Left ventricle myocardium superior (tissue), 1 donor: ENCODE results near the gene ADGRB2. TPM values are rescaled to one million over a fixed set of nuclear protein-coding genes. Genes with fewer than 3 reads are reported as not detected.

ENCODE experiments used
- ATAC-seq: fragments of 200-7000 bp; cut with Tn5 transposase; one replicate; pipeline ENCODE4 v1.9.1; 2020; ENCODE audit warnings: mild to moderate bottlenecking, moderate library complexity
- DNase-seq: peaks from one replicate; pipeline ENCODE4 v3.0.0-alpha.2; 2020
- intact Hi-C: fragments of 100-400 bp; cut with micrococcal nuclease; formaldehyde crosslinking; loops from one replicate; pipeline ENCODE4 v1.11.0; 2022
- total RNA-seq: library from RNA; stranded (reverse); fragmentation: NEBNext Ultra II Directional; extraction: Animal tissue kit (Norgen Biotek cat#: 25700); gene quantifications from one replicate; pipeline ENCODE4 v1.2.1, GENCODE V29; 2021
- donor health status: DM: no; HTN: yes; CAD: no; lungs with severe emphysema.

The ADGRB2 gene
- total RNA-seq, 1 donor from 2014 or later, result 10.0 TPM

GRCh38 chr1:31785020-31785946, 21.1 kb upstream of the ADGRB2 start:
- DNase-seq, result no peak
- ATAC-seq, result no peak
- intact Hi-C loops, result loop anchor here (10.0 kb wide), 1 partner anchor 120 kb away; no protein-coding TSS in a partner anchor

- ATAC-seq (no peak), DNase-seq (no peak)
- intact Hi-C loops, result loop anchor here (10.0 kb wide), 1 partner anchor 120 kb away; no protein-coding TSS in a partner anchor
Measured at GRCh38 chr1:31784356-31785019, 20.3 kb upstream of the ADGRB2 start.

- DNase-seq (no peak), ATAC-seq (no peak)
- intact Hi-C loops, result loop anchor here (10.0 kb wide), 1 partner anchor 119 kb away; no protein-coding TSS in a partner anchor
Measured at GRCh38 chr1:31783846-31784245, 19.7 kb upstream of the ADGRB2 start.

- ATAC-seq (no peak), DNase-seq (no peak)
- intact Hi-C loops, result loop anchor here (10.0 kb wide), 1 partner anchor 118 kb away; no protein-coding TSS in a partner anchor
Measured at GRCh38 chr1:31782421-31783410, 18.6 kb upstream of the ADGRB2 start.

- no peak for DNase-seq
- intact Hi-C loops, result loop anchor here (10.0 kb wide), 1 partner anchor 117 kb away; no protein-coding TSS in a partner anchor
- ATAC-seq, result peak; percentile 21
Measured at GRCh38 chr1:31781756-31782371, 17.7 kb upstream of the ADGRB2 start.

GRCh38 chr1:31781138-31781755, 17.1 kb upstream of the ADGRB2 start:
- no peak for ATAC-seq
- DNase-seq, result no peak
- intact Hi-C loops, result loop anchor here (10.0 kb wide), 1 partner anchor 116 kb away; no protein-coding TSS in a partner anchor

GRCh38 chr1:31780632-31781031, 16.5 kb upstream of the ADGRB2 start:
- intact Hi-C loops, result loop anchor here (10.0 kb wide), 1 partner anchor 116 kb away; no protein-coding TSS in a partner anchor
- DNase-seq, result no peak
- no peak for ATAC-seq

- ATAC-seq, result no peak
- DNase-seq, result no peak
- intact Hi-C loops, result loop anchor here (10.0 kb wide), 1 partner anchor 115 kb away; no protein-coding TSS in a partner anchor
Measured at GRCh38 chr1:31779687-31780086, 15.5 kb upstream of the ADGRB2 start.

GRCh38 chr1:31778763-31779488, 14.8 kb upstream of the ADGRB2 start:
- intact Hi-C loops, result no loop called here
- ATAC-seq (no peak), DNase-seq (no peak)

- DNase-seq, result no peak
- ATAC-seq, result no peak
Measured at GRCh38 chr1:31776516-31776915, 12.4 kb upstream of the ADGRB2 start.

GRCh38 chr1:31776032-31776431, 11.9 kb upstream of the ADGRB2 start:
- ATAC-seq, result no peak
- intact Hi-C loops, result no loop called here
- DNase-seq, result no peak

More at GRCh38 chr1:31776516-31776915, 12.4 kb upstream of the ADGRB2 start:
- intact Hi-C loops, result no loop called here

- no peak for ATAC-seq
- no peak for DNase-seq
- intact Hi-C loops, result no loop called here
Measured at GRCh38 chr1:31775210-31775999, 11.3 kb upstream of the ADGRB2 start.

GRCh38 chr1:31774495-31774894, 10.4 kb upstream of the ADGRB2 start:
- no peak for DNase-seq
- intact Hi-C loops, result no loop called here
- ATAC-seq, result no peak

- intact Hi-C loops, result no loop called here
- no peak for ATAC-seq
- DNase-seq, result no peak
Measured at GRCh38 chr1:31773861-31774260, 9.7 kb upstream of the ADGRB2 start.

GRCh38 chr1:31772669-31773248, 8.6 kb upstream of the ADGRB2 start:
- no peak for DNase-seq
- no peak for ATAC-seq
- intact Hi-C loops, result no loop called here
